GM19025 (cell line): ENCODE results near the gene UBAC1.
"Not testable (repeated sequence)": the region's sequence is repeated elsewhere in the genome, so short reads cannot be mapped to it uniquely, and the experiment has no call there.

Source experiments
- ATAC-seq: cut with Tn5 transposase; IDR thresholded peaks from one replicate; pipeline ENCODE4 v1.9.1; 2021; ENCODE audit warnings: mild to moderate bottlenecking, low read depth, moderate library complexity; ENCODE audit not compliant: unreplicated experiment

UBAC1 gene

DNA sequence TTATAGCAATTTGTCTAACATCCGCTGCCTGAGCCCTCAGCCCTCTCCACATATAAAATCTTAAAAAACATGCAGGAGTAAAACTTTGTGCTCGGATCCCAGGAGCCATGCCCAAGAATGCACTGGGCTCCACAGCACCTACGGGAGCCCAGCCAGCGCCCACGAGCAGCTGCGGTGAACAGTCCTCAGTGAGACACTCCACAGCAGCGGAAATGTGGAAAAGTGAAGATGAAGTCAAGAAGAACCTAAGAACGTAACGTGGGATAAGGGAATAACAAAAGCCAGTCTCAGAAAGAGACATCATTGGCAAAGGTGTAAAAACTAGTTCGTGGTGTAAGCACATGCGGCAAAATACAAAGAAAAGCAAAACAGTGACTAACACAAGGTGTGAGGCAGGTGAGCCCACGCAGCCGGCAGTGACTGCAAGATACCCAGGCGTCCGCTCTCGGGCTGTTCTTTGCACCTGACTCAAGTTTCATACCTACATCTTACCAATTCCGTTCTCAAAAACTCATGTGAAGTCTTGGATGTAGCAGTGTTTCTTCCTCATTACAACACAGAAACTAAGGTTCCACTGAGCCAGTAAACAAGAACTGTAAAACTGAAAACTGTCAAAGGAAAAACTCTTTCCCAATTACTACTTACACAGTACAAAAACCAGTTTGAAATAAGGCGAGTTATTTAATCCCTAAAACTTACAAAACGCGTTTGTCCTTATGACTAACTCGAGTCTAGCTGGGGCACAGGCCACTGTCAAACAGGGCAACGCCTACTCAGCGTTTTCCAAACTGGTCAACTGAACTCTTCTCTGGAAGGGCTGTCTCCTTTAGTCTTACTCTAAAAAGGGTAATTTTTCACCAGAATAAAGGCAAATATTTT, 55.6 kb downstream of the UBAC1 start:
- ATAC-seq, result no peak

DNA sequence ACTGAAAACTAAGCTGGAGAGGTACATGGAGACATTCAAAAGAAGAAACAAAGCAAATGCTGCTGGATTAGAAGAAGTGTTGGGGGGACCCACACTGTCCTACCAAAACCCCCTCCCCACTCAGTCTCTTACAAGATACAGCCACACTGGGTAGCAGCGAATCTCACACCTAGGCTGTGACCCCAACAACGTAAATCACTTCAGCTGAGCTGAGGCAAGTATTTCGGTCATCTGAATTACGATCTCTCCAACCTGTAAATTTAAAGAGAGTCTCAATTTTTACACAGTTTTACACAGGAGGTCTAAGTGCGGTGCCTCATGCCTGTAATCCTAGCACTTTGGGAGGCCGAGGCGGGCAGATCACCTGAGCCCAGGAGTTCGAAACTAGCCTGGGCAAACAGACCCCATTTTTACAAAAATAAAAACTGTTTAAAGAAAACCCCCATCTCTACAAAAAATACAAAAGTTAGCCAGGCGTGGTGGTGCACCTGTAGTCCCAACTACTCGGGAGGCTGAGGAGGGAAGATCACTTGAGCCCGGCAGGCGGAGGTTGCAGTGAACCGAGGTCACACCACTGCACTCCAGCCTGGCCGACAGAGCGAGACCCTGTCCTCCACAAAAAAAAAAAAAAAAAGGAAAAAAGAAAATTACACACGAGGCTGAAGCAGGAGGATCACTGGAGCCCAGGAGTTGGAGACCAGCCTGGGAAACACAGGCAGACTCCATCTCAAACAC, 57.2 kb downstream of the UBAC1 start:
- ATAC-seq, result no peak

GRCh38 chr9:135903358-135903656, 57.9 kb downstream of the UBAC1 start:
- no peak for ATAC-seq

DNA sequence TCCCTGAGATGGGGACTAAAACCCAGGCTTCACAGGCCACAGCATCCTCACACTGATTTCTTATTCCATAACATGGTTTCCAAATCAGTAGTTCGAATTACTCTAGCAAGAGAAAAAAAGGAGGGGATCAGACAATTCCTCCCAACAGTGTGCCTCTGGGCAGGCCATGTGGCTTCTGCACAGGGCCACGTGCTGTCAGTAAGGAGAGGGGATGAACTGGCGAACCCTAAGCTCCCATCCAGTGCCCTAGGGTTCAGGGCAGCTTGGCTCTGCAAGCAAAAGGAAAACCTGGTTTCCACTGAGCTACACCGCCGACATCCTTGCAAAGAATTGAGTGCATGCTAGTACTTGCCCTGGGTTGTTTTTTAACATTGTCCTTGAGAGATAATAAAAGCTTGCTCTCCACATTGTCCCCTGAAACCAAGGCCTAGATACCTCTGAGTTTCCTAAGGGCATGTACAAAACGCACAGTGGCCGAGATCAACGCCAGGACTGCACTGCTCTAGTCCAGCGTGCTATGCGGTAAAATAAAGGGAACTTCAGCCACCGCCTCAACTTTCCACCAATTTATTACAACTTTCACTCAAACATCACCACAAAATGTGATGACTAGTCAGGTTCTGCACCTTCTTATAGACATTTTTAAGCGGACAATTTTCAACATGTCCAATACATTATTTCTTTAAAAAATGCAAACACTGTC, 58.4 kb downstream of the UBAC1 start:
- ATAC-seq, result no peak

- no peak for ATAC-seq
Measured at GRCh38 chr9:135901826-135902225, 59.3 kb downstream of the UBAC1 start.

DNA sequence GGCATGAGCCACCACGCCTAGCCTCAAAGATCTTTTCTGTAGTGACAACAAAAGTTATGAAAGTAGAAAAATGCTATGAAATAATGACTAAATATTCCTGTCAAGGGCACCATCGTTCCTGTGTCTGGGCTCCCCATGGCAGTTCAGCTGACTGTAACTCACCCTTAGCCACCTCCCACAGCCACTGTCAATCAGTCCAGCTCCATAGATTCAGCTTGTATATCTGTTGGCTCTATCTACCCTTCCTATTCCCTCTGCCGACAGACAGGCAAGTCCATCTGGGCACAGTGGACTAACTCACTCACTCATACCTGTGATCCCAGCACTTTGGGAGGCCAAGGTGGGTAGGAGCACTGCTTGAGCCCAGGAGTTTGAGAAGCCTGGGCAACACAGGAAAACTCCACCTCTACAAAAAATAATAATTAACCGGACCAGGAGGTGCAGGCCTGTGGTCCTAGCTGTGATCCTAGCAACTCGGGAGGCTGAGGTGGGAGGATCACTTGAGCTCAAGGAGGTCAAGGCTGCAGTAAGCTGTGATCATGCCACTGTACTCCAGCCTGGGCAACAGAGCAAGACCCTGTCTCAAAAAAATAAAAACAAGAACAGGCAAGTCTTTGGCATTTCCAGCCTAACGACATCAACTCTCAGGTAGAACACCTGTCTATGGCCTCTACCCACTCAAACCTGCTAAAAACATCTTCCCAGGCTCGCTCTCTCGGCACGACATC, 60.0 kb downstream of the UBAC1 start:
- ATAC-seq, result no peak

- ATAC-seq, result no peak
Measured at GRCh38 chr9:135898634-135899407, 62.4 kb downstream of the UBAC1 start.

- no peak for ATAC-seq
Measured at GRCh38 chr9:135896626-135897025, 64.5 kb downstream of the UBAC1 start.

- ATAC-seq, result no peak
Measured at GRCh38 chr9:135896205-135896604, 65.0 kb downstream of the UBAC1 start.

GRCh38 chr9:135895202-135895848, 65.8 kb downstream of the UBAC1 start:
- ATAC-seq, result no peak

DNA sequence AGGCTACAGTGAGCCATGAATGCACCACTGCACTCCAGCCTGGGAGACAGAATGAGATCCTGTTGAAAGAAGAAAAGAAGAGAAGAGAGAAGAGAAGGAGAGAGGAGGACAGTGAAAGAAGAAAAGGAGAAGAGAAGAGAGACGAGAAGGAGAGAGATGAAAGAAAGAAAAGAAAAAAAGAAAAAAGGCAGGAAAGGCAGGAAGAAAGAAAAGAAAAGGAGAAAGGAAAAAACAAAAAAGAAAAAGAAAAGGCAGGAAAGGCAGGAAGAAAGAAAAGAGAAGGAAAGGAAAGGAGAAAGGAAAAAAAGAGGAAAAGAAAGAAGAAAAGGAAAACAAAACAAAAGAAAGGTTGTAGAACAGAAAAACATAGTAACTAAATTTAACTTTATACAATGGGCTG, 68.1 kb downstream of the UBAC1 start:
- ATAC-seq, result no peak

DNA sequence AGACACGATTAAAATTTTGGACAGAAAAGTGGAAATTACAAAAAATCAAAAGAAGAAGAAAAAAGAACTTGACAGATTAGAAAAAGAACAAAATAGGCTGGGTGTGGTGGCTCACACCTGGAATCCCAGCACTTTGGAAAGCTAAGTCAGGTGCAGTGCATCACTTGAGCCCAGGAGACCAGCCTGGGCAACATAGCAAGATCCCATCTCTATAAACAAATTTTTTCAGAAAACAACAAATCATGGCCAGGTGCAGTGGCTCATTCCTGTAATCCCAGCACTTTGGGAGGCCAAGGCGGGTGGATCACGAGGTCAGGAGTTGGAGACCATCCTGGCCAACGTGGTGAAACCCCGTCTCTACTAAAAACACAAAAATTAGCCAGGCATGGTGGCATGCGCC, 68.8 kb downstream of the UBAC1 start:
- ATAC-seq, result not testable (repeated sequence)

DNA sequence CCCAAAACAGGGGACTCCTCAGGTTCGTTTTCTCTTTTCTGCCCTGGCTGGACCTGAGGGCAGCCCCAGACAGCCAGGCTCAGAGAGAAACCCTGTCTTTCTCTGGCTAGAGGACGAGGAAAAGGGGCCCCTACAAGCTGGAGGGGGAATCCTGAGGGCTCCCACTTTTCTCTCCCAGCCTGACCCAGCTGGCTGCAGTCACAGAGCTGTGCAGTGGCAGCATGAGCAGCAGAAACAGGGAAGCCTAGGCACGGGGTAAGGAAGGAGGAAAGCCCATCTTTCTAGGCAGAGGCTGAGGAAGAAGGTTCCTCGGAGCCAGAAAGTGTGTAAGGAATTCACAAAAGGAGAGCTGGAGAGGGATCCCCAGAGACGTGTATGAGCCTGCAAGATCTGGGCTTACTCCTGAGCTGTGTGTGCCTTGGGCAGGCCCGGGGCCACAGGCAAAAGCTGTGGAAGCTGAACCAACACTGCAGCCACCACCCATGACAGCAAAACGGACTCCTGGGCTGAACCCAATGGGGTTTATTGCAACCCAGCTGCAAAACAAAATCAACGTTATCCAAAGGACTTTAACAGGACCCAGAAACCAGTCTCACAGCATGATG, 70.0 kb downstream of the UBAC1 start:
- no peak for ATAC-seq

GRCh38 chr9:135890190-135891026, 70.8 kb downstream of the UBAC1 start:
- ATAC-seq, result no peak

DNA sequence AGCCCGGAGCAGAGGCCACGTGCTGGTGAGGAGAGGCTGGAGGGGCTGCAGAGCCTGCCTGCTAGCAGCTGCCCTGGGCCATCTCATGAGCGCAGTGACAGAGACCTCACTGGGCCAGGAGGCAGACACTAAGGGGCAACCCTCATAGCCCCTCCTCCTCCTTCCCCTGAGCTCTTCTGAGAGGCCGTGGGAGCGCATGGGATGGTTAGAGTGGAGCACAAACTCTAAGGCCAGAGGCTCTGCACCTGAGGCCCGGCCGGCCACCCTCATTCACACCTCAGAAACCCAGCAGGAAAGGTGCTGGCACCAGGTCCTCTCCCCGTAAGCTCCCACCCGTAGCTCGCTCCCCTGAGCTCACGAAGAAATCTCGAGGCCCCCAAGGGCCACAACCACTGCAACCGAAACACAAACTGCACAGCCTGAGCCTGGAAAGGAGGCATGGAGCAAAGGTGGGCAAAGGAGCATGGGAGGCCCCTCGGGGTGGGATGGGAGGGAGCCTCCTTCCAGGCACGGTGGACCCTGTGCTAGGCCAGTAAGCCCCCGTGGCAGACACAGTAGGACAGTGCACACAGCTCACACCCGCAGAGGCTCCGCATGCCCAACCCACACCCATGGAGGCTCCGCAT, 71.5 kb downstream of the UBAC1 start:
- ATAC-seq, result no peak

- ATAC-seq, result no peak
Measured at GRCh38 chr9:135888766-135889394, 72.3 kb downstream of the UBAC1 start.

GRCh38 chr9:135888126-135888765, 72.9 kb downstream of the UBAC1 start:
- ATAC-seq, result no peak
